CMK (cell line): ENCODE data around the gene HRH4.

Source experiments
- DNase-seq: peaks from one replicate; pipeline ENCODE4 v3.0.0-alpha.2; 2010; ENCODE audit warnings: low read depth

The HRH4 gene, protein sequence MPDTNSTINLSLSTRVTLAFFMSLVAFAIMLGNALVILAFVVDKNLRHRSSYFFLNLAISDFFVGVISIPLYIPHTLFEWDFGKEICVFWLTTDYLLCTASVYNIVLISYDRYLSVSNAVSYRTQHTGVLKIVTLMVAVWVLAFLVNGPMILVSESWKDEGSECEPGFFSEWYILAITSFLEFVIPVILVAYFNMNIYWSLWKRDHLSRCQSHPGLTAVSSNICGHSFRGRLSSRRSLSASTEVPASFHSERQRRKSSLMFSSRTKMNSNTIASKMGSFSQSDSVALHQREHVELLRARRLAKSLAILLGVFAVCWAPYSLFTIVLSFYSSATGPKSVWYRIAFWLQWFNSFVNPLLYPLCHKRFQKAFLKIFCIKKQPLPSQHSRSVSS

DNA sequence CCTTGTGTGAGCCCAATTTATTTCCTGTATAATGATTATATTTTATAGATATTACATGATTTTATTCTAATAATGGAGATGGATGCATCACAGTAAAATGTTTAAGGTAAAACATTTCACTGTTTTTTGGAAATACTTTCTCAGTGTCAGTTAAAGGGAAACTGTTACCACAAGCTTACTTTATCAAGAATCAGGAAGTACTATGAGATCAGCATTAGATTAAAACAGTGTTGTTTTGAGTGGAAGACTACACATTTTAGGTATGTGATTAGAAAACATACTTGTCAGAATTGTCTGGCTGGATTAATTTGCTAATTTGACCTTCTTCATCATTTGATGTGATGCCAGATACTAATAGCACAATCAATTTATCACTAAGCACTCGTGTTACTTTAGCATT is at the start of gene HRH4:
HRH4 (plus strand) TSS at position 250 of the 400 bp plus-strand sequence; CDS start at position 342, 92 bp downstream.
- DNase-seq, result no peak

DNA sequence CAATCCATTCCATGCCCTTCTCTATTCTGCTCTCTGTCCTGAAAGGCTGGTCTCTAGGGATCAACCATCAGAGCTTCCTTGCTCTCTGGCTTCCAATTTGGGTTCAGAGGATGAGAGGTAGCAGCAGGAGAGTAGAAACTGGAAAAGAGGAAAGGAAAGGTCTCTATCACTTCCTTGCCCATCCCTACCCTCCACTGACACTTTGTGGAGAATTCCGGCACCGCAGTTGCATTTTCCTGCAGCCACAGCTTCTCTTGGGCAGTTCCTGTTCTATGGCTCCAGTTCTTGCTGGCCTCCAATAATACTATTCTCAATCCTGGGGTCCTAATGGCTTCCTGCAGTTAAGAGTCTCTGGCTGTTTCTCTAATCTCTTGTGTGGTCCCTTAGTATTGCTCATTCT is 47.3 kb upstream of the HRH4 start:
- DNase-seq, result no peak

DNA sequence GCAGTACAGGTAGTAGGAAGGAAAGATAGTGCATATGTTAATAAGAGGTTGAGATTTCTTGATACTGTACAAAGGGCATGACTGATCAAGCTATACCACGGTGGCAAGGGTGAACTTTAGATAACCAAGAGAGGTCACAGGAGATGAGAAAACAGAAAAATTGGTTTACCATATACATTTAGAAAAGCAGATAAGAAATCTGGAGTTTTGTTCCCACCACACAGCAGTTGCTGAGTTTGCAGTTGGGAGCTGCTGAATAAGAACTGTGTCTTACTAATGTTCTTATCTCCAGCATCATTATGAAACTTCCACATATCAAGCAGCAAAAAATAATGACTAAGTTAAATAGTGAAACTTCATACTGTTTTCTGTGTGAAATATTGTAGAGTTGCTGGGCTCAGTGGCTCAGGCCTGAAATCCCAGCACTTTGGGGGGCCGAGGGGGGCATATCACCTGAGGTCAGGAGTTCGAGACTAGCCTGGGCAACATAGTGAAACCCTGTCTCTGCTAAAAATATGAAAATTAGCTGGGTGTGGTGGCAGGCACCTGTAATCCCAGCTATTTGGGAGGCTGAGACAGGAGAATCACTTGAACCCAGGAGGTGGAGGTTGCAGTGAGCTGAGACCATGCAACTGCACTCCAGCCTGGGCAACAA is 46.0 kb upstream of the HRH4 start:
- DNase-seq, result no peak

DNA sequence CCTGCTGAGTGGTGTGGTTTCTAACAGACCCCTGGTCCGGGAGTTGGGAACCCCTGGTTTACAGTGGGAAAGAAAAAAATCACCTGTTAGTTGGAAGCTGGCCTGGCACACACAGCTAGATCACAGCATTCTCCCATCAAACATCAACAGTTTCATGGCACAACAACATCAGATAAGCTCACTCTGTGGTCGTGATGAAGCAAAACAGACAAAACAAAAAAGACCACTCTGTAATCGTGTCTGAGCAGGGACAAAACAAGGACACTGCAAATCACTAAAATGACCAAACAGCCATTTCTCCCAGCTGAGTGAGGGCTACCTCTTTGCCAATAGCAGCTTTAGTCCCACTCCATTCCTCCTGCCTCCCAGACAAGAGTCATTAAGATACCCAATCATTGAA is 43.0 kb upstream of the HRH4 start:
- DNase-seq, result no peak

DNA sequence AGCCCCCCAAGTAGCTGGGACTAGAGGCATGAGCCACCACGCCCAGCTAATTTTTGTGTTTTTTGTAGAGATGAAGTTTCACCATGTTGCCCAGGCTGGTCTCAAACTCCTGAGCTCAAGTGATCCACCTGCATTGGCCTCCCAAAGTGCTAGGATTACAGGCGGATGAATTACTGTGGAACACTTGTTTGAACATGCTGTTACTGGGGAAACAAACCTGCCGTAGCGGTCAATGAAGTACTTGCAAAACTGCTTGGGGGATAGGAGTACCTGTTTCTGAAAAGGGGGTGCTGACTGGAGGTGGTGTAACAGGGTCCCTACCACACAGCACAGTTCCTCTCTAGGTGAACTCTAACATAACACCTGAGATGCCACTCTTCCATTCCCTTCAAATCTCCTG is 39.9 kb upstream of the HRH4 start:
- DNase-seq, result no peak

DNA sequence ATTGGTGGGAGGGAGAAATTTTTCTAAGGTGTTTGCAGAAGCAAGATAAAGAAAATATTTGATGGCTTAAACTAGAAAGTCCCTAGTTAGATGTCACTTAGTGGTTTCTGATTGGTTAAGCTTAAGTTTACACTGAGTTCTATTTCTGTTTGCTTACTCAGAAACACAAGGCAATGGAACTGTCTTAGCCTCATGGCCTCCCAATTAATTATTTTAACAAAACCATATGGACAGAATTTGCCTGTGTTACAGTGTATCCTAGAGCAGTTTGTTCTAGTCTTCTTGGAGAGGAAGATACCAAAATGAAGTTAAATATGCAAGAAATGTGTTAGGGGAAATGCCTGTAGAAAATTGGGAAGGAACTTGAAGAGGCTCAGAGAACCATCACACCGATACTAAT is 38.6 kb upstream of the HRH4 start:
- no peak for DNase-seq

DNA sequence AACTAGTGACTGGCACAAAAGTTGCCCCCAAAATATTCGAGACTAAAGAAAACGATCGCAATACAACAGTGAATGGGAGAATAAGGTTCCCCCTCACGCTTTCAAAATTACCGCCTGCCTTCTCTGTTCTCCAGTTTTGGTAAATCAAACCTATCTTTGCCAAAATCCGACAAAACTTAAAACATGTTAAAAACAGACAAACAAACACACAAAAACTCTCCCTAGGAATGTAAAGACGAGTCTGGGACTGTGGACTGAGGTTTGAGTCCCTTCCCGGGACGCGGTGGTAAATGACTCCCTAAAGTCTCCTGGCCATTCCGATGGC is 34.4 kb upstream of the HRH4 start:
- no peak for DNase-seq

DNA sequence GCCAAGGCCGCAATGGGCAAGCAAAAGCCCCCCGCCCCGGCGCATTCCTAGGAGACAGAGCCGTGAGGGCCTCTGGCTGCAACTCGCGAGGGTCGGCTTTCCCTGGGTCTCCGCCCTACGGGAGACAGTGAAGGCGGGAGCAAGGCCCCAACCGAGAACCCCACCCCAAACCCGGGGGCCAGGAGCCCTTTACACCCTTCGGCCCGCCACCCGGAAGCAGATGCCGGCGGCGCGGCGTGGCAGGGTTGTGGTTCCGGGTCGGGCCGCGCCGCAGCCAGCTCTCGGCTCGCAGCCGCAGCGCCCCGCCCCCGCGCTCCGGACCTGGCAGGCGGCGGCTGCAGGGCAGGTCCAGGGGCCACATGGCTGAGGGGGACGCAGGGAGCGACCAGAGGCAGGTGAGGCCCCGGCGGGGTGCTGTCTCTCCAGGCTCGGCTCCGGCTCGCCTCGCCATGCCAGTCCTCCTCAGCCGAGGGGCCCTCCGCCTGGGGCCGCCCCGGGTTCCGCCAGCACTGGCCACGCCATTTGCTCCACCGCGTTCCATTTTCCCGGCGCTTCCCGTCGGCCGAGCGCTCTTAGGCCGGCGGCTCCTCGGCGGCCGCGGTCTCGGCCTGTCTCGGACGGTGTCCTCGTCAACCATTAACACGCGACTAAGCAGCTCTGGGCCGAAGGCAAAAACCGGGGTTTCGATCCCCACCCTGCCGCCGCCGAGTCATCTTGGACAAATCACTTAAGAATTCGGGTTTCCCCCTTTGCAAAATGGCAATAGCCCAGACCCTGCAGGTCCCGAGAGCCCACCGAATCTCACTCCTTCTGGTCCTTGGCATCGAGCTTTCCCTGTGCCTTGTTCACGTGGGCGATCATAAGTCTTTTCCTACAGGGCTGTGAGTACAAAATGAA is 33.8 kb upstream of the HRH4 start, which contains the start of gene IMPACT:
IMPACT (plus strand) TSS at position 273 of the 897 bp plus-strand sequence; CDS start at position 360, 87 bp downstream.
- DNase-seq, result peak; percentile 69

DNA sequence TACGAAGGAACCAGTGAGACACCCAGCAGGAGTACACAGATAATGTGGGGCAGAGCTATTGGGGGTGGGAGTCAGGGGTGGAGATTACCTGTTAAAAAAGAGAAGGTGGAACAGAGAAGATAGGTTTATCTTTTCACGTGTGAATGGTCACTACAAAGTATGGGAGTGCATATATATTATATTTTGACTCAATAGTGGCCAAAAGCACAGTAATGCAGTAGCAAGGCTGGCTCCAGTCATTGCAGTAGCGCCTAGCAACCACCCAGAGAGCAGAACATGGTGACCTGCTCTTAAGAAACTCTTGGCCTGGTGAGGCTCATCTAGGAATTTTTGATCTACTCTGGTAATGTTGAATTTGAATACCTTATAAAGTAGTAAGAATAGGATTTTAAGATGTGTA is 33.0 kb upstream of the HRH4 start:
- DNase-seq, result no peak

DNA sequence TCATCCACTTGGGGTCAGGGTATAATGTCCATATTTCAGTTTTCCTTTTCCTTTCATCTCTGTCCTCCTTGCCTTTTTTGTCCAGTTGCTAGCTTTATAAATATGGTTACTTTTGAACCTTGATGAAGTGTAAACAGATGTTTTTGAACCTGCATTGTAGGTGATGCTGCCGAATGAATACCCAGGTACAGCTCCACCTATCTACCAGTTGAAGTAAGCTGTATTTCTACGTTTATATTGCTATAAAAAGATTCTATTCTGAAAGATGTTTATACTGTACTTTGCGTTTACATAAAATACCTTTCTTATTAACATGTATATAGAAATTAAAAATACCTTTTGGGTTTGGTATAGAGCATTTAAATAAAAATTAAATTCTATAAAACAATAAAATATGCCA is 31.7 kb upstream of the HRH4 start:
- no peak for DNase-seq

DNA sequence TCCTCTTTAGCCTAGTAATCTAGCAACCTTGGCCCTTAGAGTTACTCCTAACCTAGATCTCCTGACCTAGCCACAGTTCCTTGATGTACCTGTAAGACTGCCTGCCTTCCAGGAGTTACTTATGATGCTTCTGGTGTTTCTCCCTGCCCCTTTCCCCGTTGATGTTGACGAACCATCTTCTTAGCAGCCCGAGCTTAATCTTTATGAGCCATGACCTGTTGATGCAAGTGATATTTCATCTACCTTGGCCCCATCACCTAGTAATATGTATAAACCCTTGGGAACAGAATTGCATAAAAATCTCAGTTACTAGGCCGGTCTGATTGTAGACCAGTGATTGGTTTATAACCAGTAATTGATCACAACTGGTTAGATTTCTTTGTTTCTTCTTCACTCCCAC is 31.2 kb upstream of the HRH4 start:
- DNase-seq, result no peak

DNA sequence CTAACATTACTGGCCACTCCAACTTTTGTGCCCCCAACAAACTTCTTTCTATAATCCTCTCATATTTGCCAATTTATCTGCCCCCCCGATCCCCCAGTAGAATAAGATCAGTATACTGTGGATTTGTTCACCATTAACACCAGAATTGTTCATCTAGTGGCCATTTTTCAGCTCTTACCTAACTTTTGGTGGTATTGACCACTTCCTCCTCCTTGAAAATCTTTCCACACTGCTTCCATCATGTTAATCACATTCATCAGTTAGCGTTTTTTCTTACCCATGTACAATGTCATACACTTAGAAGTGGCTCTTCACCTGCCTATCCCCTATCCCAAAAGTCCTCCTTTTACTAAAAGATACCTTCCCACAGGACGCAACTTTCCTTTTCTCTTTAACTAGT is 27.8 kb upstream of the HRH4 start:
- DNase-seq, result no peak

DNA sequence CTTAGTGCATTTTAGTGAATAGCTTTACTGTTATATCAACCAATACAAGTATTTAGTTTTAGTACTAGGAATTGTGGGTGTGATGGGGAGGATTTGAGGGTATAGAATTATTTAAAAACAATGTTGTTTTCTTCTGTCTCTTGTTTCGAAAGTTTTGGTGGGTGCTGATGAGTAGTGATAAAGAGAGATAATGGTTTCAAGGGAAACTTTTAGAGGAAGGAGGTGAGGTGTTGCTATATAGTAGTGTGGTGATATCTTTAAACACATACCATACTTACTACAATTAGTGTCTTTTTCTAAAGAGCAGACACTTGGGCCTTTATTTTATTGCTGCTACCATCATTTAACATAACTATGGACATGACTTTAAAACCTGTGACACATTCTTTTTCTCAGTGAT is 23.5 kb upstream of the HRH4 start:
- DNase-seq, result no peak

DNA sequence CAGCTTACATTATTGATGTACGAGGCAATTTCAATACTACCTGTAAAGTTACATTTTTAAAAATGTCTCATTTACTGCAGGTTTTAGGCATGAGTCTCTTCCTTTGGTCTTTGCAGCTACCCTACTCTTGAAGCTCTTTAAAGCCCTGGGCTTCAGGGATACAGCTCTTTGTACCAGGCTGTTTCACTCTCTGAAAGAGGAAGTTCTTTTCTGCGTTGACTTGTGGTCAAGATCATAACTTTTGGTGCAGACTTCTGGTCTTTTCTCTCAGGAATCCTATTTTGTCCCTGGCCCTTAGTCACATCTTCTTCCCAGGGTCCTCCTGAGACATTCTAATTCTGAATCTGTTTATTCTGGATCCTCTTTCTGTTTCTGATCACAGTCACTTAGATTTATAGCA is 16.6 kb upstream of the HRH4 start:
- no peak for DNase-seq

DNA sequence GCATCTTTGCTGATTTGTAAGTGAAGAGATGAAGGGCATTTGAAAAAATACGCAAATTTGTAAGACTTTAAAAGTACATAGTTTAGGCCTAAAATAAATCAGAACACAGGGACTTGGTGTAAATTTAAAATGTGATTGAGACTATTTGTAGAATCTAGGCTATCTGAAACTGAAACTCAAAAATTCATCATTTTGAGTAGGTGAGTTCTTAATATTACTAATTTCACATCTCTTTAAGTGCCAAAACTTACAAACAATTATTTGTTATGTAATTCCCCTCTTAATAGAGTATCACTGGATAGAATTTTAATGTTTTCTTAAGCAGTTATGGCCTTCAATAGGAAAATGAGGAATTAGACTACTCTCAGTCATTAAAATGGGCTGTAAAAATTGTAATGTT is 14.0 kb upstream of the HRH4 start:
- DNase-seq, result no peak

DNA sequence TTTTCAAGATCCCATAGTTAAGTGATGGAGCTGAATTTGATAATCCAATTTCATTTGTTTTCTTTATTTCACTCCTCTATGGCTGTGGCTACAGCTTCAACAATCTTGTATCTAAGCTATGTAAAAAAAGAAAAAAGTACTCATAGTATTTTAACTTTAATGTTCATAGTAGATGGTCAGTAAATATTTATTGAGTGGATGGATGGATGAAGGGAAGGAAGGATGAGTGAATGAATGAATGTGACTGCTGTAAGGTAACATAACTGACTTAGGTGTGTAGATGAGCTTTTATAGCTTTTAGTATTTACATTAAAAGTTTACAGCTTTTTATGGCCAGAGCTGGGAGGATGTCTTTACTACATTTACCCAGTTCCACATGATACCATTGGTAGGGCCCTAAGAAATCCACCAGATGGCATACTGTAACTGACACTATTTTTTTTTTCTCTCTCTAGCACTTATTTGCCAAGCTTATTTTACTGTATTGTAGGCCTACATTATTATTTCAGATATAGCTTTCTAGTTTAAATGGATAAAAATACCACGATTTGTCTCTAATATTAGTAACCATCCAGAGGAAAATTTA is 13.4 kb upstream of the HRH4 start:
- no peak for DNase-seq

DNA sequence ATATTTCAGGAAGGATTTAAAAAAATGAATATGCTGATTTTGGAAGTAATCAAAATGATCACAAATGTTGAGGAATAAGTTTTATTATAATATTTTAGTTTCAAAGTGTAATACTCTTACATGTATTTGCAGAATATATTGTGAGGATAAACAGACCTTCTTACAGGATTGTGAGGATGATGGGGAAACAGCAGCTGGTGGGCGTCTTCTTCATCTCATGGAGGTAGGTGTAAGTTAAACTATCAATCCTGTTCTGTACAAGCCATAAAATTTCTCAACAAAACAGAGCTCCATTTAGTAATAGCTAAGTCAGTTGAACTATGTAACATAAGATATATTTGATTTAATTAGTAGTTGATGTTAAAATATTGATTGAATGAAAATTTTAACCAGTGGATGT is 12.5 kb upstream of the HRH4 start:
- no peak for DNase-seq

DNA sequence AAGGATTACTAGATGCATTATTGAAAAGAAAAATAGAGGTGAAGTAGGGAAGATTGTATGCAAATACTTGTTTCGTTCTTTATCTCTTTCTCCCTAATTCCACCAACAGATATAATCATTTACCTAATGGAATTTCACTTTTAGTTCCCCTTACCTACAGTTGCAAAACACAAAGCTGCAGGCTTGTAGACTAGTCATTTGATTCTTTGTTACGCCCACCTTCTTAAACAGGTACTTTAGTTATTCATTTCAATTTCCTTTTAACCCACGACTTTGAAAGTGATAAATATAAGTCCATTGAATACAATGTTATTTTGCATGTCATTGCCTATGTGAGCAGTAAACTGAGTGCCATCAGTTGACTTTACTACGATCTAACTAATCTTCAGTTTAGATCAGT is 3.9 kb upstream of the HRH4 start:
- no peak for DNase-seq

DNA sequence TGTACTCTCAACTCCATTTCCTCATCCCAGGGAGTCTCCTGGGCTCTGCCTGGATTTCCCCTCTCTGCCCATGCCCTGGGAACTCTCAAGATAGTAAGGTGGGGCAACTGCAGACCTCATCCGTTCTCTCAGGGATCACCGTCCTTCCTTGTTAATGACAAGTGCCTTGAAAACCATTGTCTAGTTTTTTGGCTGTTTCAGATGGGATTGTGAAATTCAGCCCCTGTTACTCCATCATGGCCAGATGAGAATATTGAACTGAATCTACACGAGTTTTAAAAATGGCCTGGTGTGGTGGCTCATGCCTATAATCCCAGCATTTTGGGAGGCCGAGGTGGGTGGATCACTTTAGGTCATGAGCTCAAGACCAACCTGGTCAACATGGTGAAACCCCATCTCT is 665 bp upstream of the HRH4 start:
- no peak for DNase-seq

DNA sequence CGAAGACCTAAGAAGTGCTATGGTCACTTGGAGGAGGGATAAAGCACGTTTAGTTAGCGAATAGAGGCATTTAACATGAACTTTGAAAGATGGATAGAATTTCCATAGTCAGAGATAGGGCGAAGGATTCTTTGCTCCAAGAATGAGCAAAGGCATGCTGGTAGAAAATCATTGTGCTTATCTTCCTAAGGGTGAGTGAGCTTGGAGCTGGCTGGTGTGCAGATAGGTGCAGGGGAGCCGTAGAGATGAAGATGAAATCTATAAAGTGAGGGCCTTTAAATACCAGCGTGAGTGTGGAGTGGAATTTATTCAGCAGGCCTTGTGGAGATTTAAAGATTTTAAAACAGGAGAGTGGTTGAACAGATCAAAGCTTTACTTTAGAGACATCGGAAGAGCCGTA is 1.6 kb downstream of the HRH4 start:
- no peak for DNase-seq

DNA sequence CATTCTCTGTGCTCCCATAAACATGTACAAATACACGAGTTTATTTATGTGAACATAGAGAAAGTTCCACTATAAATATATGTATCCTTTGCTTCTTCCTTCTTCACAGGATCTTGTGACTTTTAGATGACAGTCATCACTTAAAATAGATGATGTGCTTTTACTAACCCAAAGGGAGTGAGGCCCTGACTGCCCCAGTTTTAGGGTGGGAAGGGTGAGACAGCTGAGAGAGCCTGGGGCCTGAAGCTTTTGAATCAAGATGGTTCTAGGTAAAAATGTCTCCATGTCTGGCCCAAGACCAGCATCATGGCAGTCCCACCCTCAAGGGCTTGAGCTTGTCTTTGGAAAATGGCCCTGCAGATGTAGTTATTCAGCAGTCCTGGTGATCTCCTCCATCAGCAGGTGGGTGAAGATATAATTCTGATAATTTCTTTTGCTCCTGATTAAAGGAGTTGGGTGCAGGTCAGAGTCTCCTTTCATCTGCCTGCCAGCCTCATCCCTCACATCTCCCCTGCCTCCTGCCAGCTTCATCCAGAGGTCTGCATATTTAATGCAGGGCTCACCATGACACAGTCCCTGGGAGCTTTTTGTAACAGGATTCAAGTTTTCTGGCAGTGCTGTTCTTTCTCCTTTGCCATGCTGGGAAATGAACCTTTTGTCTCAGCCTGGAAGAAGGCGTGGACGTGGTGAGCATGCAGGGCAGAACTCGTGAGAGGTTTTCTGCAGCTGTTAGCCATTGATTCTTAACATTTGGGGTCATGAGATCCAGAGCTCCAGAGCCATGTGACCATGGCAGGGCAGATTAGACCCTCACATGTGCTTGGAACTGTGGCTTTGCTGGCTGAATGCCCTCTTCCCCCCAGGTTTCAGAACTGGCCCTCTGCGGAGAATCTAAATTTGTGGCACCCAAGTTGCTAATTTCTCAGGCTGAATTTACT is 2.7 kb downstream of the HRH4 start:
- no peak for DNase-seq
